ENCODE measurements around the gene KIAA0232.
"Not testable (repeated sequence)": the region's sequence is repeated elsewhere in the genome, so short reads cannot be mapped to it uniquely, and the experiment has no call there.

KIAA0232 gene

DNA sequence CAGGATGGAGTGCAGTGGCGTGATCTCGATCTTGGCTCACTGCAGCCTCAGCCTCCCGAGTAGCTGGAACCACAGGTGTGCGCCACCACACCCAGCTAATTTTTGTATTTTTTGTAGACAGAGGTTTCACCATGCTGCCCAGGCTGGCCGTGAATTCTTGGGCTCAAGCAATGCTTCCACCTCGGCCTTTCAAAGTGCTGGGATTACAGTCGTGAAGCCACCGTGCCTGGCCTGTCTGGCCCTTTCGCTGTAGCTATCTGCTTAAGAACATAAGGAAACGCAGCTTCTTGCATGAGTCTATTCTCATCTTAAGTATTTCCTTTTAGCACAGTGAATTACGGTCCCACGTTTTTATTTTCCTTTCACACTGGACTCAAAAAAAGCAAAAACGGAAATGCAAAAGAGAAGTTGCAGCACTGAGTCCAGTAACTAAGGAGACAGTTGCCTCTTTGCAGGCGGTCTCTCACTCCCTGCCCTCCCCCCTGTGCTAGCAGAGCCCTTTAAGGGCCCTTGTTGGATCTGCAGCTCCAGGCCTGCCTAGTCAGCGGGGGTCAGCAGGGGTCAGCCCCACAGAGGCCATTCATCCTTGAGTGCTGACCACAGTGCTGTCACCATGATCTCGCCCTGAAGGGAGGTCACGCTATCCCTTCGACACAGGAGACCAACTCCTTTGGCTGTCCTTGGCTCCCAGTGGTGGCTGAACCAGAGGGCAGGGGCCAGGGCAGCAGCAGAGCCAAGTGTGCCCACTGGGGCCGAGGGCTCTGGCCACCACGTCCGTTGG is 105.3 kb downstream of the KIAA0232 start:
- peak; percentile 63 for DNase-seq

DNA sequence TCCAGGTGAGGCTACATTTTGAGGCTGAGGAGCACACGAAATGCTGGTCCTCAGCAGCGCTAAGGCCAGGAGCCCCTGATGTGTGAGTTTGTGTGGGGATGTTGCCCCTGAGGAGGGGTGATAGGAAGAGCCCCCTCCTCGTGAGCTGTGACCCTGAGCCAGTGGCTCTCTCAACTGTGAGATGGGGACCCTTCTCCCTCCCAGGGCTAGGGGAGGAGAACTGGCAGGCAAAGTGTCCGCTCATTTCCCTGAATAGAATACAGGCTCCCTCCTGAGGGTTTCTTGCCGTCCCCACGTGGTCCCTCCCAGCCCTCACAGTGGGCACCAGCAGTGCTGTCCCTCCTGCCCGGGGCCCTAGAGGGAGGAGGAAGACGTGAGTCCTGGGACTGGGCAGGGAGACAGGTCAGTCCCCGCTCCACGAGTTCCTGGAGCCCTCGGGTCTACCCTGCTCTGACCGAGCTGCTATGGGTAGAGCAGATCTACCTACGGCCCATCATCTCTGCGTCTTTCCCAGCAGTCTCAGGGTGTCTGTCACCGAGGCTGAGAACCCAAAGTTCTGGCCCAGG is 106.1 kb downstream of the KIAA0232 start:
- DNase-seq, result no peak

GRCh38 chr4:6889101-6889735 is 106.7 kb downstream of the KIAA0232 start:
- DNase-seq, result no peak

DNA sequence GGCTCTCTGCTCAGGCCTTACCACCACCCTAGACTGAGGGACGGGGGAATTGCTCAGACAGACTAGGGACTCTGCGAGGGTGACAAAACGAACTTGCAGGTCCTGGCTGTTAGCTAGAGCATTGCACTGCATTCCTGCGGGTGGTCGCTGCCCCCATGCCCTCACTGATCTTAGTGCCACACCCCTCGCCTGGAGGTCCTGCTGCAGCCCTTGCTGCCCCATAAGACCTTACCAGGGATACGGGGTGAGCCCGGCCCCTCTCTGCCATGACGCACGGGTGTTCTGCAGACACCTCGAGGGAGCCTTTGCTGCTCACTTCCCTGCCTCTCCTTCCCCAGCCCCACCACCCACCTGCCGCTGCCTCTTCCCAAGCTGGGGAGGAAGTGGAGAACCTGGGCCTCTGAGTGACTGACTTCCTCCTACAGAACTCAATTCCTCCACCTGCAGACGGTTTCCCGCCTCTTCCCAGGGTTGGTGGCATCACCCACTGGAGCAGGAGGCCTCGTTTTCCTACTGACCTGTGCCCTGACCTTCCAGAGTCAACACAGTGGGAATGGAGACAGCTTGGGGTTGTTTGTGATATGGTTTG is 107.3 kb downstream of the KIAA0232 start:
- DNase-seq, result no peak

DNA sequence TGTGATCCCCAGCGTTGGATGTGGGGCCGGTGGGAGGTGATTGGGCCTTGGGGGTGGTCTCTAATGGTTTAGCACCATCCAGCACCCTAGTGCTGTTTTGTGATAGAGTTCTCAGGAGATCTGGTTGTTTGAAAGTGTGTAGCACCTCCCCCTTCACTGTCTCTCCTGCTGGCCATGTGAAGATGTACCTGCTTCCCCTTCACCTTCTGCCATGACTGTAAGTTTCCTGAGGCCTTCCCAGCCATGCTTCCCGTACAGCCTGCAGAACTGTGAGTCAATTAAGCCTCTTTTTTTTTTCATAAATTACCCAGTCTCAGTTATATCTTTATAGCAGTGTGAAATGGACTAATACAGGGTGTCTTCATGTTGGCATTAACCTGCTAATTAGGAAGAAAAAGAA is 107.8 kb downstream of the KIAA0232 start:
- DNase-seq, result no peak

- DNase-seq, result not testable (repeated sequence)
Observed at GRCh38 chr4:6890971-6891370, 108.4 kb downstream of the KIAA0232 start.

- peak; percentile 53 for DNase-seq
Observed at GRCh38 chr4:6891436-6892170, 109.1 kb downstream of the KIAA0232 start.

GRCh38 chr4:6892190-6892908 is 109.8 kb downstream of the KIAA0232 start:
- DNase-seq, result peak; percentile 73

DNA sequence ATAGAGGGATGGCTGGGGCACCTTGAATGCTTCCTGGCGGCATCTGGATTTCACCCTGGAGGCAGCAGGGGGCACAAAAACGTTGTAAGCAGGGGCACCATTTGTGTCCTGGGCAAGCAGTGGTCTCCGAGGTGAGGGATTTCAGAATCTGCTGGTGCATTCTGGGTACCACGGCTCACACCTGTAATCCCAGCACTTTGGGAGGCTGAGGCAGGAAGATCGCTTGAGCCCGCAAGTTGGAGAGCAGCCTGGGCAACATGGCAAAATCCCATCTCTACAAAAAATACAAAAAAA is 110.3 kb downstream of the KIAA0232 start:
- DNase-seq, result no peak

DNA sequence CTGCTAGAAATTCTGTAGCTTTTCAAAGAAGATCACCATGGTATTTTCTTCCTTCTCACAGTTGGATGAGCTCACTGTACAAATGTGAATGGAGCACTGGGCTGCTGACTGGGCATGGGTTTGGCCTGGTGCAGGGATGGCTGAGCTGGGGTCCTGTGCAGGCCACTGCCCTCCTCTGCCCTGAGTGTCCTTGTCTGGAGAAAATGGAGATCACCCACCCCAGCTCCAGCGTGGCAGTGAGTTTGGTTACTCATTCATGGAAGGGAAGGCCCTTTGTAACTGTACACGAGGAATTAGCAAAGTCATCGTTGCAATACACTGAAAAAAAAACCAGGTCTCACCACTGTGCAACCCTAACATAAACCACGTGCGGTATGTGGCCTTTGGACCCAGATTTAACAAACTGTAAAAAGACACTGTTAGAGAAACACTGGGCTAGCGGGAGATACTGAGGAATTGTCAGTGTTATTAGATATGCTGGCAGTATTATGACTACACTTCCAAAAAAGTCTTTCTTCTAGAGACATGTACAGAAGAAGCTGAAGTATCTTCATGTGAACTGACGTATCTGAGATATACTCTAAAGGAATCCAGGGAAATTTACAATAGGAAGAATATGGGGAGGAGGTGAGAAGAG is 111.0 kb downstream of the KIAA0232 start:
- DNase-seq, result no peak

DNA sequence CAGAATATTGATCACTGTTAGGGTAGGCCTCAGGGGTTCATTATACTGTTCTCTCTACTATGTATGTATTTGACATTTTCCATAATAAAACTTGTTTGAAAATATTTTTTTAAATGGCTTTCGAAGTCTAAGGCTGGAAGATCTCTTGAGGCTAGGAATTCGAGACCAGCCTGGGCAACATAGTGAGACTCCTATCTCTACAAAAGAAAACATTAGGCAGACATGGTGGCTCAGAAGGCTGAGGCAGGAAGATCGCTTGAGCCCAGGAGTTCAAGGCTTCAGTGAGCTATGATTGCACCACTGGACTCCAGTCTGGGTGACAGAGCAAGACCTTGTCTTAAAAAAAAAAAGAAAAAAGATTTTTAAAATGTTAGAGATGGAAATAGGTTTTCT is 111.6 kb downstream of the KIAA0232 start:
- no peak for DNase-seq

DNA sequence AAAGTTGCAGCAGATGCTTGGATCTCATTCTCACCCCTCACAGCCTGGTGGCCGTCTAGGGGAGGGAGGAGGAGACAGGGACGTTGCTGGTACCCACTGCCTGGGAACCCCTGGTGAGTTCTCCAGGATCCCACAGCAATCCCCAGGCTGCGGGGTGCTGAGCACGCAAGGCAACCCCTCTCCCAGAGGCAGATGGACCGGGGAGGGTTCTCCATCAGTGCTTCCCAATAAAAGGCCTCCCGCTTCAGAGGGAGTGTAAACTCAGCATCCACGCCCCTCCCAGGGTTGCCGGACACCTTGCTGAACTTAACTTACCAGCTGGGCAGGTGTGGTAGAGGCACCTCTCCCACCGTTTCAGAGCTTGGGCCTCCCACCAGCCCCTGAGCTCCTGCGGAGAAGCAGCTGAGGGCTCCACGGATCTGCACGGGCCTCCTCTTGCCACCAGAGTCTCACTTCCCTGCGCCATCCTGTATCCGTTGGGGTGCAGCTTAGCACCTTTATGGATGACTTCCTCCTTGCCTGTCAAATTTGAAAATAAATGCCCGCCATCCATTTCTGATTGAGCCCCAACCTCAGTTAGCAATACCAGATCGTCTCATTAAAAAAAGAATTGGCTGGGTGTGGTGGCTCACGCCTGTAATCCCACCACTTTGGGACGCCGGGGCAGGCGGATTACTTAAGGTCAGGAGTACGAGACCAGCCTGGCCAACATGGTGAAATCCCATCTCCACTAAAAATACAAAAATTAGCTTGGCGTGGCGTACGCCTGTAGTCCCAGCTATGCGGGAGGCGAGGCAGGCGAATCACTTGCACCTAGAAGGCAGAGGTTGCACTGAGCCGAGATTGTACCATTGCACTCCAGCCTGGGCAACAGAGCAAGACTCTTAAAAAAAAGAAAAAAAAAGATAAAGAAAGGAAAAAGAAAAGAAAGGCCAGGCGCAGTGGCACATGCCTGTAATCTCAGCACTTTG is 112.3 kb downstream of the KIAA0232 start:
- DNase-seq, result no peak

DNA sequence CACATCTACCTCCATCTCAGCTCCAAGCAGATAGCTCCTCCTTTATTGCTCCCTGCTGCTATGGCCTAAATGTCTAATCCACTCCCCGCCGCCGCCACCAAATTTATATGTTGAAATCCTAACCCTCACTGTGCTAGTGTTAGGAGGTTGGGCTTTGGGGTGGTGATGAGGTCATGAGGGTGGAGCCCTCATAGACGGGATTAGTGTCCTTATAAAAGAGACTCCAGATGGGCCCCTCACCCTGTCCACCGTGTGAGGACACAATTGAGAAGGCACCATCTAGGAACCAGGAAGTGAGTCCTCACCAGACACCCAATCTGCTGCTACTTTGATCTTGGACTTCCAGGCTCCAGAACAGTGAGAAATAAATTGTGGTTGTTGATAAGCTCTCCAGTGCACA is 113.5 kb downstream of the KIAA0232 start:
- no peak for DNase-seq

GRCh38 chr4:6898763-6899162 is 116.2 kb downstream of the KIAA0232 start:
- DNase-seq, result no peak

DNA sequence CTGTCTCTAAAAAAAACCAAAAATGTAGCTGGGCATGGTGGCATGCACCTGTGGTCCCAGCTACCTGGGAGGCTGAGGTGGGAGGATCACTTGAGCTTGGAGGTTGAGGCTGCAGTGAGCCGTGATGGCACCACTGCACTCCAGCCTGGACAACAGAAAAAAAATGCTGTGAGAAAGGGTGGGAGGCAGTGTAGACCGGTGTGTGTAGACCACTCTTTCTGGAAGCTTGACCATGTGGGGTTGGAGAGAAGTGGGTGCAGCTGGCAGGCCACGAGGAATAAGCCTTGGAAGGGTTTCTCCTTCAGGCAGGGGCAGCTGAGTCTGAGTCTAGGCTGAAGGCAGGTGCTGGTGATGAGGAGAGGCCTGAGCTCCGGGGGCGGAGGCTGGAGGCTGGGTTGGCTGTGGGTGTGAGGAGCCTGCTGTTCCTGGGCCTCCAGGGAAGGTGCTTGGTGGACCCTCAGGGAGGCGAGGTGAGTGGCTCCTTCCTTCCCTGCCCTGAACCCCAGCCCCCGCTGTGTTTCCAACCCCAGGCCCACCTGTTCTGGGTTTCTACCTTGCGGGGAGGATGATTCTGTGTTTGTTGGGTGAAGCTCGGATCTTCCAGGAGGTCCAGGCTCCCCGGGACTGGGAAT is 117.8 kb downstream of the KIAA0232 start:
- no peak for DNase-seq

DNA sequence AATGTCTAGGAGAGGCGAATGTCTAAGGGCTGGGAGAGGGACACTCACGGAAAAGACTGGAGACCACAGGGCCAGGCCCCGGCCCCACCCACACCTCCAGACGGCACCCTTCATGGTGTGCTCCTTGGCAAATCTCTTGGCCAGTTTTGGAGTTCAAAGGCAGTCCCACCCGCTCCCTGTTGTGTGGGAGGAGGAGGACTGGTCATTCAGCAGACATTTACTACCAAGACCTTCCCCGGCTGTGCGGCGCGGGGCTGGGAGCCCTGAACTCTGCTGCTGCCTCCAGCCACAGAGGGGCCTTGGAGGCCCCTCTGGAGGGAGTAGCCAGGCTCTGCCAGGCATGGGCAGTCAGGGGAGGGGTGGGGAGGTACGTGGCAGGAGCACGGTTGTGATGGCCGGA is 118.4 kb downstream of the KIAA0232 start:
- DNase-seq, result no peak

DNA sequence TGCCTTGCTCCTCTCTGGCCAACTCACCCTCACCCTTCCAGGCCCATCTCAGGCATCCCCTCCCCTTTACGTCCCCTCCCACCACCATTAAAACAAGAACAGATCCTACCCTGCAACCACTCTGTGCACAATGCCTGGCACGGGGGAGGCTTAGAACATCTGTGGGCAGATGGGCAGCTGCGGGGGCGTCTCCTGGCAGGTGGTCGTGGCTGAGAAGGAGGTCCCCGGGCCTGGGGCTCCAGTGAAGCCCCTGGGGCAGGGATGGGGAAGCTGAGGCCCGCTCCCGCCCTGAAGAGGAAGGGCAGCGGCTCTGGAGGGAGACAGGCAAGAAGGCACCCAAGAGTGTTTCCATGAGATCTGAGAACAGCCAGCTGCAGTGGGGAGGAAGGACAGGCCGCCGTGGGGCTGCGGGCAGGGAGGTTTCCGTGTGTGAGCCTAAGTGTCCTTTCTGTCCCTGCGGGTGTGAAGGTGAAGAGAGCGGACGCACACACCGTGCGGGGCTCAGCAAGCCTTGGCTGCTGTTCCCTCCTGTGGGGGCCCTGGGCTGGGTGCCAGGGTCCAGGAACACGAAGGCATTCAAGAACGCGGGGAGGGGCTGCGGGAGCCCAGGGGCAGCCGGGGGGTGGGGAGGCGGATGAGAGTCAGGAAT is 119.3 kb downstream of the KIAA0232 start:
- DNase-seq, result no peak

- DNase-seq, result no peak
Observed at GRCh38 chr4:6902318-6903042, 120.0 kb downstream of the KIAA0232 start.
